Activated CD8-positive, alpha-beta T cell treated with anti-CD3 and anti-CD28 coated beads for 36 hours (primary cell): Measurements from ENCODE around the gene IFNGR2. TPM values are rescaled to one million over a fixed set of nuclear protein-coding genes. Genes with fewer than 3 reads are reported as not detected.

Source experiments
- ATAC-seq: fragments of 200-7000 bp; cut with Tn5 transposase; one replicate; pipeline ENCODE4 v1.10.0; 2021; ENCODE audit warnings: mild to moderate bottlenecking, moderate library complexity
- CTCF ChIA-PET: fragments of 350-600 bp; sonication (Branson Sonifier 250); formaldehyde crosslinking; loops from one replicate; lab custom pipeline; 2021; ENCODE audit warnings: antibody characterized with exemption; lab: Charles Lee
- POLR2A ChIA-PET: fragments of 350-600 bp; sonication (Branson Sonifier 250); formaldehyde crosslinking; loops from one replicate; lab custom pipeline; 2021; ENCODE audit warnings: antibody characterized with exemption; lab: Charles Lee
- DNase-seq: peaks from one replicate; pipeline ENCODE4 v3.0.0-alpha.2; 2020
- H3K27ac Mint-ChIP-seq: one replicate; pipeline ENCODE4 v1.8.0; 2021; ENCODE audit warnings: mild to moderate bottlenecking, mixed read lengths
- H3K27me3 Mint-ChIP-seq: one replicate; pipeline ENCODE4 v1.8.0; 2021; ENCODE audit warnings: mixed read lengths
- H3K36me3 Mint-ChIP-seq: one replicate; pipeline ENCODE4 v1.8.0; 2021; ENCODE audit warnings: low read depth, mixed read lengths
- H3K4me1 Mint-ChIP-seq: one replicate; pipeline ENCODE4 v1.8.0; 2021; ENCODE audit warnings: low read depth, mixed read lengths
- H3K4me3 Mint-ChIP-seq: one replicate; pipeline ENCODE4 v1.8.0; 2021; ENCODE audit warnings: mild to moderate bottlenecking, moderate library complexity, mixed read lengths
- H3K9me3 Mint-ChIP-seq: one replicate; pipeline ENCODE4 v1.8.0; 2021; ENCODE audit warnings: mixed read lengths
- intact Hi-C: fragments of 100-400 bp; cut with micrococcal nuclease; formaldehyde crosslinking; loops from one replicate; pipeline ENCODE4 v1.10.0; 2022
- total RNA-seq, 2 experiments: library from RNA; stranded (reverse); gene quantifications; one replicate each; pipeline ENCODE4 v1.2.3, GENCODE V29; 2021
- TF ChIP-seq, protein P1 (sequence below): fragments of 200-600 bp; IDR thresholded peaks from one replicate; pipeline ENCODE4 v1.8.0; 2022; ENCODE audit warnings: antibody characterized with exemption, mild to moderate bottlenecking

Gene IFNGR2
- total RNA-seq, 2 experiments from 2014 or later, result 7.8 to 9.8 TPM

DNA sequence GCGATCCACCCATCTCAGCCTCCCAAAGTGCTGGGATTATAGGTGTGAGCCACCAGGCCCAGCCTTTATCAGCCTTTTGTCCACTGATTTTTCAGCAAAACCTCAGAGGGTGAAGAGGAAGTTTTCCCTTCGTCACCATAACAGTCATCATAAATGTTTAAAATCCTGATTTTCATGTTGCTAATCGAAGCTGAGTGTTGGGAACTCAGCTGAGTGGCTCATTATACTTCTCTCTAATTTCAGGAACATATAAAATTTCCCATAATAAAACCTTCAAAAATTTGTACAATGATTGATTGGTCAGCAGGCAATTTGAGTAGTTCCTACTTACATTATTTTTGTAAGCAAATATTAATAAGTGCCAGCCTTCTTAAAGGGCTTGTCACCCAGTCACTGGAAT, 31.8 kb upstream of the IFNGR2 start:
- POLR2A ChIA-PET, result no interaction called here
- CTCF ChIA-PET, result interaction anchor here (0.8 to 2.4 kb wide), 3 partner anchors 10 to 171 kb away, joined by 4 to 14 read pairs (median 6); no protein-coding TSS in a partner anchor
- DNase-seq, result no peak

DNA sequence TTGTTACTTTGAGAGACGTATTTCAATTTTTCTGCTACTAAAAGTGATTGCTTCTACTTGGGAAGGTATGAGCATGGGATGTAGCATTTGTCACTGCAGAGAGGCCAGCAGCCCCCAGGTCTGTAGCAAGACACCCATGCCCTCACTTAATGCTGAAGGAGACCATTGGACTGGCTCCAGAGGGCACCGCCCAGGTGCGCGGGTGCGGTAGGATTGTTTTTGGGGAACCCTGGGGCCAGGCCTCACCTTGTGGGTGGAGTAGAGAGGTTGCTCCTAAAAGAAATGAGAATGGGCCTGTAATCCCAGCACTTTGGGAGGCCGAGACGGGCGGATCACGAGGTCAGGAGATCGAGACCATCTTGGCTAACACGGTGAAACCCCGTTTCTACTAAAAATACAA, 30.6 kb upstream of the IFNGR2 start:
- ATAC-seq, result no peak
- H3K4me1 Mint-ChIP-seq, result peaks cover 6% of the 10 kb centered on the region
- H3K36me3 Mint-ChIP-seq, result peaks cover under 1% of the 10 kb centered on the region
- H3K27ac Mint-ChIP-seq, result no peak overlapping the region
- ChIA-PET POLR2A (no interaction called here), CTCF (interaction anchor here (2.4 kb wide), 1 partner anchor 11 kb away, joined by 14 read pairs; no protein-coding TSS in a partner anchor)
- TF ChIP-seq, protein P1, sequence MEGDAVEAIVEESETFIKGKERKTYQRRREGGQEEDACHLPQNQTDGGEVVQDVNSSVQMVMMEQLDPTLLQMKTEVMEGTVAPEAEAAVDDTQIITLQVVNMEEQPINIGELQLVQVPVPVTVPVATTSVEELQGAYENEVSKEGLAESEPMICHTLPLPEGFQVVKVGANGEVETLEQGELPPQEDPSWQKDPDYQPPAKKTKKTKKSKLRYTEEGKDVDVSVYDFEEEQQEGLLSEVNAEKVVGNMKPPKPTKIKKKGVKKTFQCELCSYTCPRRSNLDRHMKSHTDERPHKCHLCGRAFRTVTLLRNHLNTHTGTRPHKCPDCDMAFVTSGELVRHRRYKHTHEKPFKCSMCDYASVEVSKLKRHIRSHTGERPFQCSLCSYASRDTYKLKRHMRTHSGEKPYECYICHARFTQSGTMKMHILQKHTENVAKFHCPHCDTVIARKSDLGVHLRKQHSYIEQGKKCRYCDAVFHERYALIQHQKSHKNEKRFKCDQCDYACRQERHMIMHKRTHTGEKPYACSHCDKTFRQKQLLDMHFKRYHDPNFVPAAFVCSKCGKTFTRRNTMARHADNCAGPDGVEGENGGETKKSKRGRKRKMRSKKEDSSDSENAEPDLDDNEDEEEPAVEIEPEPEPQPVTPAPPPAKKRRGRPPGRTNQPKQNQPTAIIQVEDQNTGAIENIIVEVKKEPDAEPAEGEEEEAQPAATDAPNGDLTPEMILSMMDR, result no peak
- intact Hi-C loops, result no loop called here
- peaks cover 5% of the 10 kb centered on the region for H3K9me3 Mint-ChIP-seq
- H3K27me3 Mint-ChIP-seq, result no peaks in the 10 kb centered on the region
- no peak for DNase-seq
- H3K4me3 Mint-ChIP-seq, result no peak overlapping the region

More for the DNA sequence above, 31.8 kb upstream of the IFNGR2 start:
- intact Hi-C loops, result no loop called here
- H3K4me3 Mint-ChIP-seq, result no peak overlapping the region
- peaks cover 6% of the 10 kb centered on the region for H3K4me1 Mint-ChIP-seq
- ATAC-seq, result no peak
- peaks cover 5% of the 10 kb centered on the region for H3K36me3 Mint-ChIP-seq
- no peak overlapping the region for H3K27ac Mint-ChIP-seq
- H3K9me3 Mint-ChIP-seq, result peaks cover 13% of the 10 kb centered on the region
- H3K27me3 Mint-ChIP-seq, result no peaks in the 10 kb centered on the region
- TF ChIP-seq, protein P1, result no peak

DNA sequence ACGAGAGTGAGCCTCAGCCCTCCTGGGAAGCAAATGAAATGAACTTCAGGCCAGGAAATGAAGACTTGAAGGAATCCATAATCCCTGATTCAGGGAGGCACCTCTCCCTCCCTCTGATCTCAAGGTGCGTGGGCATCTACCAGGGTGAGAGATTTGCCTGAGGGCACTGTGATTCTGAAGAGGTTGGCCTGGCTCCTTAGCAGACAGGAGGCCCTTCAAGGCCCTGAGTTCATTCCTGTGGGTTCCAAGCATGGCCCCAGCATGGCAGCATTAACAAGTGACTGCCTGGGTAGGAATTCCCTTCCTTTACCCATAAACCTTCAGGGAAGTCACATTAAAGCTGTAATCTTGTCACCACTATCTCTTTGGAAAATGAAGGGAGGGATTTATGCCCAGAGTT, 29.8 kb upstream of the IFNGR2 start:
- H3K4me3 Mint-ChIP-seq, result no peak overlapping the region
- H3K27ac Mint-ChIP-seq, result no peak overlapping the region
- no peaks in the 10 kb centered on the region for H3K36me3 Mint-ChIP-seq
- DNase-seq (no peak), ATAC-seq (no peak)
- CTCF ChIA-PET, result interaction anchor here (0.9 to 4.1 kb wide), 5 partner anchors 10 to 177 kb away, joined by 3 to 16 read pairs (median 4); no protein-coding TSS in a partner anchor
- no peaks in the 10 kb centered on the region for H3K27me3 Mint-ChIP-seq
- intact Hi-C loops, result no loop called here
- H3K4me1 Mint-ChIP-seq, result peaks cover 6% of the 10 kb centered on the region
- TF ChIP-seq, protein P1, result no peak
- peaks cover 2% of the 10 kb centered on the region for H3K9me3 Mint-ChIP-seq
- POLR2A ChIA-PET, result no interaction called here

DNA sequence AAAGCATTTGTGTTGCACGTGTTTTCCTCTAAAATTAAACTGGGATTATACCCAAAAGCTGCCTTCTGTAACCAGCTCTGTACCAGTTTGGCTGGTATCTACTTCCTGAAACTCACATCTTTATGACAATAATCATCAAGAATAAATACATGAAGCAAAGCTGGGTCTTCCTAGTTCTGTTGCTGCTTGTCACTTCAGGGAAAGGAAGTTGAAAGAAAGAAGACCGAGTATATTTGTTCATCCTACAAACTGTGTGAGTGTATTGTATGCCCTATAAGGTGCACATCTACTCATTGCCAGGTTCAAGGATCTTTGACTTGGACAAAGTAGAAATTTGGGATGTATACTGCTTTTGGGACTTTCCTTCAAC, 29.1 kb upstream of the IFNGR2 start:
- no peak overlapping the region for H3K27ac Mint-ChIP-seq
- TF ChIP-seq, protein P1, result no peak
- no peak for DNase-seq
- intact Hi-C loops, result no loop called here
- H3K9me3 Mint-ChIP-seq, result no peaks in the 10 kb centered on the region
- no peaks in the 10 kb centered on the region for H3K27me3 Mint-ChIP-seq
- no peaks in the 10 kb centered on the region for H3K36me3 Mint-ChIP-seq
- ChIA-PET CTCF (interaction anchor here (0.9 to 4.1 kb wide), 5 partner anchors 10 to 177 kb away, joined by 3 to 16 read pairs (median 4); no protein-coding TSS in a partner anchor), POLR2A (no interaction called here)
- no peak for ATAC-seq
- H3K4me3 Mint-ChIP-seq, result no peak overlapping the region
- H3K4me1 Mint-ChIP-seq, result peaks cover 8% of the 10 kb centered on the region

DNA sequence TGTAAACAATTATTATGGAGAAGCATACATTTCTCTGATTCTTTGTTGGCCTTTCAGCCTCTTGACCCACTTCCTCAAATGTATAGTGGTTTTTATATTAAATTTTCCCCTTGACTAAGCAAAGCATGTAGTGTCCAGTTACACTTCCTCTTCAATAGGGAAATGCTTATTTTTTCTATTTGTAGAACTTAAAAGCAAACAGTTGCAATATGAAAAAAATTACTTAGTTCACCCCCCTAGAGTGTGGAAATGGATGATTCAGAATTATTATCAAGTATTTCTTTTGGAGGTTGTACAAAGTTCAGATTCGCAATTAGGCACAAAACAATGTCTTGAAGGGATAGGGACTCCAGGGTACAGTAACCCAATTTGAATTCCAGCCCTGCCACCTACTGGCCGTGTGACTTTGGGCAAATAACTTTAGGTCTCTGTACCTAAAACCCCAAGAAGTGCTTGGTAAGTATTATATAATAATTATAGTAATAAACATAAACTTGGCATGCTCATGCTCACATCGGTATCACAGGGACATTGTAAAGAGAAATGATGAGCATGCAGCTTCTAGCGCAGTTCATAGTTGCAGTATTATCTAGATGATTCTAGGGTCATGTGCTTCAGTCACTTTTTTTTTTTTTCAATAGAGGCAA, 28.6 kb upstream of the IFNGR2 start:
- TF ChIP-seq, protein P1, result peak; percentile 71
- Mint-ChIP-seq H3K9me3 (no peaks in the 10 kb centered on the region), H3K4me3 (no peak overlapping the region), H3K27me3 (no peaks in the 10 kb centered on the region), H3K27ac (no peak overlapping the region), H3K4me1 (peaks cover 12% of the 10 kb centered on the region), H3K36me3 (no peaks in the 10 kb centered on the region)
- ChIA-PET POLR2A (no interaction called here), CTCF (interaction anchor here (0.6 to 6.5 kb wide), 9 partner anchors 11 to 178 kb away, joined by 3 to 29 read pairs (median 4); no protein-coding TSS in a partner anchor)
- ATAC-seq (peak; percentile 81), DNase-seq (peak; percentile 79)
- intact Hi-C loops, result no loop called here
